ENCODE data around the gene HECTD2.
"Not testable (repeated sequence)": the region's sequence is repeated elsewhere in the genome, so short reads cannot be mapped to it uniquely, and the experiment has no call there.

HECTD2 gene, protein sequence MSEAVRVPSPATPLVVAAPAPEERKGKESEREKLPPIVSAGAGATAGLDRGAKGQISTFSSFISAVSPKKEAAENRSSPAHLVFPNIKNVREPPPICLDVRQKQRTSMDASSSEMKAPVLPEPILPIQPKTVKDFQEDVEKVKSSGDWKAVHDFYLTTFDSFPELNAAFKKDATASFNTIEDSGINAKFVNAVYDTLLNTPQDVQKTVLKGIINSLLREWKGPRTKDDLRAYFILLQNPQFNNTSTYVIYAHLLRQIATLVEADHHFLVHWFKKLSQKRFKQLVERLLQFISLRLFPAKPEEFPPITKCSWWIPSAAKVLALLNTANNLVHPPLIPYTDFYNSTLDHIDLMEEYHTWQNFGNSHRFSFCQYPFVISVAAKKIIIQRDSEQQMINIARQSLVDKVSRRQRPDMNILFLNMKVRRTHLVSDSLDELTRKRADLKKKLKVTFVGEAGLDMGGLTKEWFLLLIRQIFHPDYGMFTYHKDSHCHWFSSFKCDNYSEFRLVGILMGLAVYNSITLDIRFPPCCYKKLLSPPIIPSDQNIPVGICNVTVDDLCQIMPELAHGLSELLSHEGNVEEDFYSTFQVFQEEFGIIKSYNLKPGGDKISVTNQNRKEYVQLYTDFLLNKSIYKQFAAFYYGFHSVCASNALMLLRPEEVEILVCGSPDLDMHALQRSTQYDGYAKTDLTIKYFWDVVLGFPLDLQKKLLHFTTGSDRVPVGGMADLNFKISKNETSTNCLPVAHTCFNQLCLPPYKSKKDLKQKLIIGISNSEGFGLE
- 1.8 to 9.2 (median 4.4) reads per million in 18 experiments for total RNA-seq

DNA sequence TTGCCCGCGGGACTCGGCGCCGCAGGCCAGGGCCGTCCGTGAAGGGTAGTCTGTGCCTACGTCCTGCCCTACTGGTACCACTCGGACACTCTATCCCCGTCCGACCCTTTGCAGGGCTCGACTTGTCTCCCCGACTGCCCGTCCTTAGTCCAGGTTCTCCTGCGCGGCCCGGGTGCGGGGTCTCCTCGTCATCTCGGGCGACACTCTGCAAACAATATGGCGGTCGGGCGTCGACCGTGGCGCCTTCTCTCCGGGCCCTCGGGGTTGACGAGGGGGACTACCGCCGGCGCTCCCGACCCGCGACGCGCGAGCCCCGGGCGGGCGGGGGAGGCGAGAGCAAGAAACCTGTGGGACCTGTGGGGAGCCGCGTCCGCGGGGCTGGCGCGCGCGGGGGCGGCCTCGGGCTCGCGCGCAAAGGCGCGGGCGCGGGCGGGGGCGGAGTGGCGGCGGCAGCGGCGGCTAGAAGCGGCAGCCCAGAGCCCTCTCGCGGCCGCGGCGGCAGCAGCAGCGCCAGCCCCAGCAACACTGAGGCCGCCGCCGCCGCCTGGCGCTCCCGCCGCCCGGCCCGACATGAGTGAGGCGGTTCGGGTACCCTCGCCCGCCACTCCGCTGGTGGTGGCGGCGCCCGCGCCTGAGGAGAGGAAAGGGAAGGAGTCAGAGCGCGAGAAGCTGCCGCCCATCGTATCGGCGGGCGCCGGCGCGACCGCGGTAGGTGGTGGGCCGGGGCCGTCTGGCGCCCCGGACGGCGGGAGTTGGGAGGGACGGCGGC, at the start of gene HECTD2:
TSS of gene HECTD2 (plus strand) at position 476 of the 769 bp plus-strand sequence. CDS start at position 571, 95 bp downstream.
- peak; percentile 72 to 85 for DNase-seq

GRCh38 chr10:91360461-91360860, 49.7 kb upstream of the HECTD2 start:
- no peak for DNase-seq

DNA sequence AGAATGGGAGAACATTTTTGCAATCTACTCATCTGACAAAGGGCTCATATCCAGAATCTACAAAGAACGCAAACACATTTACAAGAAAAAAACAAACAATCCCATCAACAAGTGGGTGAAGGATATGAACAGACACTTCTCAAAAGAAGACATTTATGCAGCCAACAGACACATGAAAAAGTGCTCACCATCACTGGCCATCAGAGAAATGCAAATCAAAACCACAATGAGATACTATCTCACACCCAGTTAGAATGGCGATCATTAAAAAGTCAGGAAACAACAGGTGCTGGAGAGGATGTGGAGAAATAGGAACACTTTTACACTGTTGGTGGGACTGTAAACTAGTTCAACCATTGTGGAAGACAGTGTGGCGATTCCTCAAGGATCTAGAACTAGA, 44.6 kb upstream of the HECTD2 start:
- not testable (repeated sequence) for DNase-seq

- DNase-seq: no peak
Observed at GRCh38 chr10:91366704-91367103, 43.4 kb upstream of the HECTD2 start.

DNA sequence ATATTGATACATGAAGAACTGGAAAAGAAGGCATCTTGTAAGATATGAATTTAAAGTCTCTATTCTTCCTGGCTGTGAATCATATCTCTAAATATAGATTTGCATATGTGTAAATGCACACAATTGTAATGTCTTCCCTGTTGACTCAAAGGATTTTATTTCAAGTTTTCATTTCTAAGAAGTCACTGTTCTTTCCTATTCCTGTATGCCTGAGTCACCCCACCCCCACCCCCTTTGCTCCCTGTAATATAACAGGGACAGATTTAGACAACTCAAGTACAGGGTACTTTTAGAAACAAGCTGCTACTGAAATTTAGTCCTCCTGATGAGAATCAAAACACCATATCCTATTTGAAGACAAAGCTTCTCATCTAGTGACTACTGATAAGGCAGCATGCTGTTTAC, 43.0 kb upstream of the HECTD2 start:
- no peak for DNase-seq

DNA sequence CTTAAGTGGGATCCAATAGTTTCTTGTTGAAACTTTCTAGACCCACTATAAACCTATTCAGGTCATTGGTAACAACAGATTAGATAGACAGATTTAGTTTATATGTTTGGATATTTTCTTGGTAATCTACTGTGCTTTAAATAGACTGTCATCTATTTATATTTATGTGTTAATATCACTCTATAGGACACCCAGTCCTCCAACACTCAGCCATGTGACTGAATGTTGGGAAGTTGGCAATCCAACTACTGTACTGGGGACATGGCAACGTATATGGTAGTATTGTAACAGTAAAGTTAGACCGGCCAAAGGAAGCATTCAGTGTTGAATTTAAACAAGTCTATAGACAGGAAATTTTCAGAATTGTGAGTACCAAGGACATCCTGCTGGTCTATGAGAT, 42.6 kb upstream of the HECTD2 start:
- no peak for DNase-seq

- not testable (repeated sequence) for DNase-seq
Observed at GRCh38 chr10:91369978-91370589, 40.1 kb upstream of the HECTD2 start.

DNA sequence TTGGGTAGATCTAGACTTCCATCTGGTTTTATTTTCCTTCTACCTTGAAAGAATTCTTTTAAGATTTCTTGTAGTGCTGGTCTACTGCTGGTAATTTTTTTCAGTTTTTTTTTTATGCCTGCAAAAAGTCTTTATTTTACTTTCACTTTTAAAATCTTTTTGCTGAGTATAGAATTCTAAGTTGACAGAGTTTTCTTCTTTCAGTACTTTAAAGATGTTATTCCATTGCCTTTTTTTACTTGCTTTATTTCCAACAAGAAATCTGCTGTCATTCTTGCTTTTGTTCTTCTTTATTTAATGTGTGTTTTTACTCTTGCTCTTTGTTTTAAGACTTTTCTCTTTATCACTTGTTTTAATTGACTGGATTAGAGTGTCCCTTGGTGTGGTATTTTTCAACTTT, 36.1 kb upstream of the HECTD2 start:
- DNase-seq: no peak

GRCh38 chr10:91378061-91378460, 32.1 kb upstream of the HECTD2 start:
- DNase-seq: no peak

DNA sequence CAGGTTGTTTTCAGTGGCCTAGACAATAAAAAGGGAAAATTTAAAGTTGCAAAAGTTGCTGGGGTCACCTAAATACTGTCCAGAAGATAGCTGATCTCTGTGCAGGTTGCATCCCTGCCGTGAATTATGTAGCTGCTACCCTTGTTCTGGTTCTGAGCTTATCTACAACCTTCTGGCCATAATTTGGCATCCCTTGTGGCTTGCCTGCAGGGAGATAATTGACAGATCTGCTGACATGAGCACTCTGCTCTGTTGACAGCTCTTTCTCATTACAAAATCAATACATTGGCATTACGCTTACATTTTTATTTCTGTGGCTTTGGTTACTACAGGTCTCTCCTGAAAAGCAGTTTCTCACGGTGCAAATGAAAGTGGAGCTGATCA, 29.3 kb upstream of the HECTD2 start:
- no peak for DNase-seq

- DNase-seq: no peak
Observed at GRCh38 chr10:91381257-91381891, 28.8 kb upstream of the HECTD2 start.

DNA sequence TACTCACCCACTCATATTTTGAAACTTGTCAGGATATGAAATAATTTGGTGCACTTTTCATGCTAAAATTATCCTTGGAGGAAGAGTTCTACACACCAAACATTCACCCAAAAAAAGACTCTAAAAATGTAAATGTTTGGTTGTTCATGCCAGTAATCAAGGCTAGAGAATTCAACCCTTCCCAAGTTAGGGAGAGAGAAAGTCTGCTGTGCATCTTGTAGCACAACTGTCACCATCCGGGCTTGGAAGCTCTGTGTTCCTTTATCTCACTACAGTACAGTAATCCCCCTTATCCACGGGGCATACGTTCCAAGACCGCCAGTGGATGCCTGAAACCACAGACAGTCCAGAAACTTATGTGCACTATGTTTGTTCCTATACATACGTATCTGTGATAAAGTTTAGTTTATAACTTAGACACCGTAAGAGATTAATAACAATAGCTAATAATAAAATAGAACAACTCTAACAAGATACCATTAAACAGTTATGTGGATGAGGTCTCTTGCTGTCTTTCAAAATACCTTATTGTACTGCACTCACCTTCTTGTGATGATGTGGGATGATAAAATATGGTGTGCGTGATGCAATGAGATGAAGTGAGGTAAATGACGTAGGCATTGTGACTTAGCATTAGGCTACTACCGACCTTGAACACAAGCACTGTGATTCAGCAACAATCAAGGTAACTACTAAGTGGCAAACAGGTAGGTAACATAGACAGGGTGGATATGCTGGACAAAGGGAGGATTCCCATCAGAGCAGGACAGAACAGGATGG, 24.6 kb upstream of the HECTD2 start:
- no peak for DNase-seq

DNA sequence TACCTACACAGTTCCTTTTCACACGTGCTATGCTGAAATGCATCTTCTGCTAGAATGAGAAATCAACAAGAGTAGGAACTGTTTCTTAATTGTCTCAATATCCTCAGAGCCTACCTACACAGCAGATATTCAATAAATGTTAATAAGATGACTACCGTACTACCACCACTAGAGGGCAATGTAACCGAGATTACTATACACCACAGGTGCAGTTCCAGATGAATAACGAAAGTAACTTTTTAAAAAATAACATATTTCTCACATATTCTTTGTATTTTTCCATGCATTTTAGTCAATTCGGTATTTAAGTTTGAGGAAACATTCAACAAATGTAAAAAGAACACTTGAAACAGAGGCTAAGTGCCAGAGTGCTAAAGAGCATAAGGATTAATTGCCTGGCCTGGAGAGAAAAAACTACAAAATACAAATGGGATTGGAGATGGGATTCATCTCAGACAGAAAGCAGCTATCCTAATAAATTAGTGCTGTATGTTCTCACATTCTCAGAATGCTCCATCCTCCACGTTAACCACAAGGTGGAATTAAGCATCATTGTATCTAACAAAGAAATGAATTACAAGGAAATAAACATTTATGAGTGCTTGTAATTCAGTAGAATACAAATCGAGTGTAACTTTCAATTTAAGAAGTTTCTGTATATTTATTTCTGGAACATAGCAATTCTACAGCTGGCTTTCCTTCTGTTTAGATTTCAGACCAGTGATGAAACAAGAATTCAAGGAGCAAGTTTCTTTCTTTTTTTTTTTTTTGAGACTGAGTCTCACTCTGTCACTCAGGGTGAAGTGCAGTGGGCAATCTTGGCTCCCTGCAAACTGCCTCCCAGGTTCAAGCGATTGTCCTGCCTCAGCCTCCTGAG, 20.3 kb upstream of the HECTD2 start:
- peak; percentile 53 to 56 for DNase-seq

DNA sequence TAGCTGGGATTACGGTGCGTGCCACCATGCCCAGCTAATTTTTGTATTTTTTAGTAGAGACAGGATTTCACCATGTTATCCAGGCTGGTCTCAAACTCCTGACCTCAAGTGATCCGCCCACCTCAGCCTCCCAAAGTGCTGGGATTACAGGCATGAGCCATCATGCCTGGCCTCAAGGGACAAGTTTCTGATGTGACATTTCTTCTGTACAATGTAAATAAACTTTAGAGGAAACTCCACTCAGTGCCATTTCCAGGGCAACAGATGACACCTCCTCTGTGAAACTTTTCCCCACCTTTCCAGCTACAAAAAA, 19.7 kb upstream of the HECTD2 start:
- not testable (repeated sequence) for DNase-seq

DNA sequence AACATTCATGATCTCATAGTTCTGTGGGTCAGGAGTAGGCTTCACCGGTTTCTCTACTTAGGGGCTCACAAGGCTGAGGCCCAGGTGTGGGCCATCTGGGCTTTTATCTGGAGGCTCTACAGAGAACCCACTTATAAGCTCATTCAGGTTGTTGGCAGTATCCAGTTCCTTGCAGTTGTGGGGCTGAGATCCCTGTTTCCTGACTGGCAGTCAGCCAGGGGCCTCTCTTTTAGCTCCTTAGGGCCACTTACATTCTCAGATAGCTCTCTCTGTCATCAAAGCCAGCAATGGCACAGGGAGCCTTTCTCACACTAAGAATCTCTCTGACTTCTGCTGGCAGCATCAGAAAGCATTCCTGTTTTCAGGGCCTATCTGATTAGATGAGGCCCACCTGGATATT, 18.2 kb upstream of the HECTD2 start:
- no peak for DNase-seq

- no peak for DNase-seq
Observed at GRCh38 chr10:91406322-91406721, 3.8 kb upstream of the HECTD2 start.

DNA sequence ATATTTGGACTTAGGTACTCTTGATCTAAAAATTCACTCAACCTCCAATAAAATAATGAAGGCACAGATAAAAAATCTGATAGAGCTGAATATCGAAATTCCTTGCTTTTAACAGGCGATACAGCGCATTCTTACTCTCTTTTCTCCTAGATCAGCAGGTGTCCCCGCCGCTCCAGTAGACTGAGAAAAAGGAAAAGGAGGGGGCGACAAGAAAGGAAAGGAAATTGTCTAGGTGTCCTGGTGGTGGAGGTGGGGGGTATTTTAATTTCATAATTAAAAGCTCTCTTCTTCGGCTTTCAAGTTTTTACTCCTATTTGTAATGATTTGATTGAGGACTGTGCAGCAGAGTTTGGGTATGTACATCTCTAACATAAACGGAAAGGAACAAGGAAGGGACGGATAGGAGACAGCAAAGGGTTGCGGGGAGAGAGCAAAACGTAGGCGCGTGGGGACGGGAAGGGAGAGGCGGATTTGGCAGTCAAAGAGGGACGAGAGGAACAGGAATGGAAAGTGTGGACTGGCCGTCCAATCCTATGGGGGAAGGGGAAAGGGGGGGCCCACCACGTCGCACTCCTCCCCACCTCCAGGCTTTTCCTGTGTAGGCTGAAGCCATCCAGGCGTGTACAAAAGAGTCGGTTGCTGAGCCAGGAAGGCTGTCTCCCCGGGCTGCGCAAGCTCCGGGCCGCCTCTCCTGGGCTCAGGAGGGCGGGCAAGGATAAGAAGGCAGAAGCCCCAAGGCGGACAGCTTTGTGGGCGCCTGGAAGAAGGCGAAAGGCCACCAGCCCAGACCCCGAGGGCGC, 875 bp upstream of the HECTD2 start:
- DNase-seq: peak; percentile 49 to 55

GRCh38 chr10:91410638-91411371, 661 bp downstream of the HECTD2 start:
- peak in 1 of 2 donors; percentile 20 for DNase-seq

DNA sequence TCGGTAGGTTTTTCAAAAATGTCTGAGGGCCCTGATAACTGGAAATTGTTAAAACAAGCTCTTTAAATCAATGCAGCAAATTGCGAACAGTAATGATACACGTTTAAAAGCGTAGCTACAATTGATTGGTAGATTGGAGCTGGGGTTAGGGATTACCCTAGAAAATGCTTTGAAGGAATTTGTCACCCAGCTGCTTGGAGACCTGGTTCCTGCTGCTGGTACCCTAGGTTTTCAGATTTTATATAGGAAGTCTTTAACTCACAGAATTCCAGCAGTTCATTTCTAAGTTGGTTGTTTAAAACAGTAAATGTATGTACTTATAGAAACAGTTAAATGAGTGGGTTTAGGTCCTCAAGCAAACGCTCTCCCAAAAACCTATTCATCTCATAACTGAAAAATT, 1.5 kb downstream of the HECTD2 start:
- DNase-seq: no peak
